ENCODE measurements around the gene SLC30A10. TPM values are rescaled to one million over a fixed set of nuclear protein-coding genes. Genes with fewer than 3 reads are reported as not detected.
"Not testable (repeated sequence)": the region's sequence is repeated elsewhere in the genome, so short reads cannot be mapped to it uniquely, and the experiment has no call there.

Gene SLC30A10
- polyA plus RNA-seq, 3 donors, result 0.10 to 0.35 (median 0.13) TPM

DNA sequence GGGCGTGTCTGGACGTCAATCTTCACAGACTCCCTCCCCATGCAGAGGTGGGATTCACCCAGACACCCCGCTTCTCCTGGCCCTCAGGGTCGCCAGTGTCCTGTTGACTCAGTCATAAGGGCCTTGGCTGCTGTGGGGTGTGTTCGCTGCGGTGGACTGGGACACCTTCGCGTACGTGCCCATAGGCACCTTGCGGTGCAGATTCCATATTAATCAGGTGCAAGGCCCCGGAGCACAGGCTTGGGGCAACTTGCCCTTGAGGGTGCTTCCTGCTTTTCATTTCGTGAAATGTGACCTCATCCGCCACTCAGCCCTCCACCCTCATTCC, 398 bp upstream of the SLC30A10 start:
- DNase-seq, result no peak

- no peak for DNase-seq
These were observed 930 bp downstream of the SLC30A10 start for GRCh38 chr1:219927298-219927955.

DNA sequence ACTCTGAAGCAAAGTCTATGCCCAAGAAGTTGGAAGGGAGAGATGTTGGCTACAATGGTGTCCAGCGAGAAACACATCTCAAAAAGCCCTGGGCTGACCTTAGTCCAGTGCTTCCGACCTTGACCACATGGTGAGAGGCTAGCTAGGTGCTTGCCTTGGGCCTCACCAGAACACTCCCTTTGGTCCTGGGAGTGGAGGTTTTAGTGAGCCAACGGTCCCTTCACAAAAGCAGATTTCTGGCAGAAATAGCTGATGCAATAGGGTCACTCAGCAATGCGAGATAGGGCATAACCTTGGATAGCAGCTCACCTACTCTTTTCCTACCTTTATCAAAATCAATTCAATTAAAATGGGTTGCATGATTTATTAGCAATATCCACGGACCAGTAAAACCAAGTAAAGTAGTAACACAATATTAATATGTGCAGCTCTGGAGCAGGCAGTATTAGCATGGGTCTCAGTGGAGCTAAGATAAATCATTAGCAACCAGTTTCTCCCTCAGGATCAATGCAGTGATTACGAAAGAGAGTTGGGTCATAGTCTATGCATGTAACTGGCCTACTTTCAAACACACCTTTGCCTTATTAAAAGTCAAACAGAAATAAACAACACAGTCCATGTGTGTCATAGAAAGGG, 1.9 kb downstream of the SLC30A10 start:
- no peak for DNase-seq

- no peak for DNase-seq
These were observed 4.0 kb downstream of the SLC30A10 start for GRCh38 chr1:219924342-219924741.

DNA sequence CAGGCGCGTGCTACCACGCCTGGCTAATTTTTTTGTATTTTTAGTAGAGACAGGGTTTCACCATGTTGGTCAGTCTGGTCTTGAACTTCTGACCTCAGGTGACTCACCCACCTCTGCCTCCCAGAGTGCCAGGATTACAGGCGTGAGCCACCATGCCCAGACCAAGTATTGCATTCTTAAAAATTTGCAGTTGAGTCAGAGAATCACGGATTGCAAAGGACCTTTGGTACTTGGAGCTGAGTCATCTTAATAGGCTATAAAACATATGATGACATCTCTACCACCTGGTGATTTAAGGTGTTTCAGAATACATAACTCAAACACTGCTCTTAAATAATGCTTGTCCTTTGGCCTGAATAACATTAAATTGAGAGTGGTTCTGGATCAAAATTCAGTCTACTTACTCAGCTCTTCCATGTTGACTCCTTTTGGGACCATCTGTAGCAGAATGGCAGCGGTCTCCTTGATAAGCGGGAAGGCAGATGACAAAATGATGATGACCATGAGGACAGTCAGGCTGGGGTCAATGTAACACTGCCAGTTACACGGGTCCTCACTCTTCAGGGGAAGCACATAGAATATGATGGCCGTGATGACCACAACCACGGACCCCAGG, 10.4 kb downstream of the SLC30A10 start:
- DNase-seq, result no peak

DNA sequence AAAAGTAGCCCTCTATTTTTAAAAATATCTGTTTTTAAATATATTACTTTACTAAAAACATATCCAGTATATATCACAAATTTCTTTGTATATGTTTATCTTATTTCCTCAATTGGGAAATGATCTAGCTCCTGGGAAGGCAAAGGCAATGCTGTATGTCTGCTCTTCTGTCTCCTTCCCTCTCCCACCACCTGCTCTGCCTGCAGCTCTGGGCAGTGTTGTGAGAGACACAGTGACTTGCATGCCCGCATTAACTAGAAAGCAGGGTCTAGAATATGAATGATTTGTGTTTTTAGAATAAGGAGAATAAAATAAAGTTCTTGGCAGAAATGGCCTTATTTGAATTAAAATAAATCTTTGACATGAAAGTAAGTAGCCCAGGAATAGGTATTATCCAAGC, 11.1 kb downstream of the SLC30A10 start:
- no peak for DNase-seq

GRCh38 chr1:219916257-219916656, 12.1 kb downstream of the SLC30A10 start:
- no peak for DNase-seq

- DNase-seq, result no peak
These were observed 15.2 kb downstream of the SLC30A10 start for GRCh38 chr1:219913005-219913770.

DNA sequence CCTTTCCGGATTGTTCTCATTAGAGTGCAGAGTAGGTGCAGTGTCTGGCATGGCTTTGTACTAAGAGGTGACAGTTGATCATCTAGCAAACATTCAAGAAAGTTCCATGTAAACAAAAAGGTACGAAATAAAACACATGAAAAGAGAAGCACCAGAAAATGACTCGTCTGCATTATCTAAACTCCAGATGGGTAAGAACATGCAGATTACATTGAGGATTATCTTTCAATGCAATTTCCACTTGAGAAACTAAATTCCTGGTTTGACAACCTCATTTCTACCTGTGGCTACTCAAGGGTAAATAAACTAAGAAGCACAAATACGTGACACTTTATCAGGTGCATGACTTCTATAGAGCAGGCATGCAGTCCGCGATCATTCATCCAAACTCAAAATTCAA, 17.6 kb downstream of the SLC30A10 start:
- DNase-seq, result no peak

DNA sequence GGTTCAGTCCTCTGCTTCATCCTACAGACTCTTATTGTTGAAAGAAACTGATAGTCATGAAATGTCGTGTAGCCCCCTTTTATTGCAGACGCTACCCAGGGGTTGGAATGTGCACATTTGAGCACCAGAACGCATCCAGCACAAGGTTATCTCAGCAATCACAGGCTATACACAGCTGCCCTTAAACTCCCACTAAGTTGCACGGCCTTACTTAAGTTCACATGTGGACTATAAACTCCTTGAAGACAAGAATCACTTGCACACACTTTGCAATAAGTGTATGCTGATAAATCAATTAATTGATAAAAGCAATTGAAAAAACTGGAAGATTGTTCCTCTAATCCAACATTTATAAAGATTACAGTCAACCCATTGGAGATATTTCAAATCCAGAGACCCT, 18.9 kb downstream of the SLC30A10 start:
- DNase-seq, result no peak

DNA sequence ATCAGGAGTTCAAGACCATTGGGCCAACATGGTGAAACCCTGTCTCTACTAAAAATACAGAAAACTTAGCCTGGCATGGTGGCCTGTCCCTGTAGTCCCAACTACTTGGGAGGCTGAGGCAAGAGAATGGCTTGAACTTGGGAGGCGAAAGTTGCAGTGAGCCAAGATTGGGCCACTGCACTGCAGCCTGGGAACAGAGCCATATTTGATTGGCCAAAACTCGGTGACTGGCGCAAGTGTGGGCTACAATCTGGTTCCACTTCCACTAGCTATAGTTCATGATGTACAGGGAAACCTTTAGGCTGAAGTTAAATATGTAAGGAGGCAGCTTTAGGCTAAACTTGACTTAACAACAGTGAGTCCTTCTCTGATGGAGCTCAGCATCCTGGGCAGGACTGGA, 20.2 kb downstream of the SLC30A10 start:
- no peak for DNase-seq

DNA sequence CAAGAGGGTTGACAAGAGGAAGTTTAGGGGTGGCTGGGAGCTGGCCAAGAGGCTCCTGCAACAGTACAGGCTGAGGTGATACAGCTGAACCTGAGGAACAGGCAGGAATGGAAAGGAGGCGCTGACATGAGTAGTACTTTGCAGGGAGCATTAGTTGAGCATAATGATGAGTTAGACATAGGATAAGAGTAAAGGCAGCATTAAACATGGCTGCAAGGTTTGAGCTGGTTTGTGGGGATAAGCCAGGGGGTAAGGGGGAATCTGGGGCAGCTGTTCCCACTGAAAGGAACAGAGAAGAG, 20.6 kb downstream of the SLC30A10 start:
- no peak for DNase-seq

GRCh38 chr1:219906924-219907771, 21.2 kb downstream of the SLC30A10 start:
- no peak for DNase-seq

GRCh38 chr1:219906565-219906923, 21.8 kb downstream of the SLC30A10 start:
- DNase-seq, result not testable (repeated sequence)

DNA sequence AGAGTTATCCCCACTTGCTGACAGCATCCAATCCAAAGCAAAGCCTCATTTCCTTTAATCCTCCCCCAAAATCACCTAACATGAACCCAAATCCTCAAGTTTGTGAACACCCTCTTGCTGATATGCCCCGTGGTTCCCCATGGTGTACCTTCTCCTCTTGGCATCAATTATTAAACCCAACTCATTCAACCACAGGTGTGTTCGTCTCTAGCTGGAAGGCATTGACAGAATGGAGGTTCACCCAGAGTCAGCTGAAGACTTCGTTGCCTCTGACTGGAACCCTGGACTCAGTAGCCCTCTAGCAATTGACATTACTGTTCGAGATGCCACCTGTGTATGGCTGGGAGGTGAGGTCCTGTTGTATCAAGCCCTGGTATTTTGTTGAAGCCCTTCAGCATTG, 22.8 kb downstream of the SLC30A10 start:
- no peak for DNase-seq

GRCh38 chr1:219904934-219905333, 23.4 kb downstream of the SLC30A10 start:
- no peak for DNase-seq

- DNase-seq, result no peak
These were observed 24.9 kb downstream of the SLC30A10 start for GRCh38 chr1:219903353-219903871.

- no peak for DNase-seq
These were observed 25.4 kb downstream of the SLC30A10 start for GRCh38 chr1:219902951-219903350.

DNA sequence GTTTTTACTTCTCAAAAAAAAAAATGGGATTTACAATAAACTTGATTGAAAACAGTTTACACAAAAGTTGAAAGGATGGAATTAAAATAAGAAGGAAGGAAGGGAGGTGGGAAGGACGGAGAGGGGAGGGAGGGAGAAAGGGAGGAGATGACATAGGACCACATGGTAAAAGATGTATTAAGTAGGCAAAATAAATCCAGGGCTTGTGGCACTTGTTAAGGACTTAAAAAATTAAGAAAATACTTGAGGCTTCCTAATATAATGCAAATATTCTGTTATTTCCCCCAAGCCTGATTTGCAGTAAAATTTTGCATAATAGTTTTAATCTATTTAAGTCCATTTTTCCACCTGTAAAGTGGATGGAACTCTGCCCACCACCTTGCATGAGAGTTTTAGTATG, 27.5 kb downstream of the SLC30A10 start:
- DNase-seq, result no peak

DNA sequence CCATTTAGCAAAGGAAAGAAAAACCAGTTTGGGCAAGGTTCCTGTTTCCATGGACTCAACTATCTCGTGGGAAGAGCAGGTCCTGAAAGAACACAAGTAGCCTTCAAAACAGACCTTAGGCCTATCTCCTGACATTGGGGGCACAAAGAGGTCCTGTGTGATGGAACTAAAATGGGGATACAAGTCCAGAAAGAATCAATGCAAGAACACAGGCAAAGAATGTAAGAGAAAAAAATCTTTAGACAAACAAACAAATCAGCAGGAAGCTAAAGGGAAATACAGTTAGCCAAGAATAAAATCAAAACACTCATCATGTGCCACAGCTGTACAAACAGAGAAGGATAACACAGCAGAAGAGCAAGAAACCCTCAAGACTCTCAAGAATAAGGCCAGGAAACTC, 28.2 kb downstream of the SLC30A10 start:
- DNase-seq, result no peak

GRCh38 chr1:219898375-219898774, 30.0 kb downstream of the SLC30A10 start:
- DNase-seq, result no peak

DNA sequence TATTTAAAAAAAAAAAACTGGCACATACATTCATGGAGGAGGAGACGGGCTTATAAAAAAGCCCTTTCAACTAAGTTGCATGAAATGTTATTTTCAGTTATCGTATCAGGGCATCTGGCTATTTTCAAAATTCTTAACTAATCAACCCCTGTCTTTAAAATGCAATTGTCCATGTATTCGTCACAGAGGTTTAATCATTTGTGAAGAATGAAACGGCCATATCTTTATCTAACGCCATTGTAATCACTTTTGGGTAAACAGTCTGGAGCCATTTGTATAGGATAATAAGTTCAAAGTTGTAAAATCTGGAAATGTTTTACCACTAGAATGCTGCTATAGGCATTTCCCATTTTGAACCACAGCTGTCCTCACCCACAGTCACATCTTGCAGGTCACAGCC, 30.4 kb downstream of the SLC30A10 start:
- DNase-seq, result no peak
